ENCODE measurements around the gene ATP13A1.
A peak's percentile ranks its signal among the peaks of the same experiment; 100 is the strongest.
"Not testable (repeated sequence)": the region's sequence is repeated elsewhere in the genome, so short reads cannot be mapped to it uniquely, and the experiment has no call there.

The ATP13A1 gene

DNA sequence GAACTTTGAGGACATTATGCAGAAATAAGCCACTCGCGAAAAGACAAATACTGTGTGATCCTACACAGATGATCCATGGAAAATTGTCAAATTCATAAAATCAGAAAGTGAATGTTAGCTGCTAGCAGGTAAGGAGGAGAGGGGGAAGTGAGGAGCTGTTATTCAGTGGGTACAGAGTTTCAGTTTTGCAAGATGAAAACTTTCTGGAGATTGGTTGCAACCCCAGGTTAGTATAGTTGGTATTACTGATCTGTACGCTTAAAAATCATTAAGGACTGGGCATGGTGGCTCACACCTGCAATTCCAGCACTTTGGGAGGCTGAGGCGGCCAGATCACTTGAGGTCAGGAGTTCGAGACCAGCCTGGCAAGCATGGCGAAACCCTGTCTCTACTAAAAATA lies 23.1 kb upstream of the ATP13A1 start:
- peaks cover 1% of the 10 kb centered on the region for H3K36me3 ChIP-seq (ENCODE audit: control insufficient read depth, insufficient read depth, low read length, severe bottlenecking)
- no peak for DNase-seq (ENCODE audit: low read depth)
- H3K4me1 ChIP-seq (ENCODE audit: control insufficient read depth, insufficient read depth, low read length), result no peaks in the 10 kb centered on the region
- H3K27me3 ChIP-seq (replicated peaks; ENCODE audit: control insufficient read depth, insufficient read depth, low read length), result no peaks in the 10 kb centered on the region
- no peak overlapping the region for H3K9ac ChIP-seq (ENCODE audit: low read length)
- H3K9me3 ChIP-seq (ENCODE audit: control insufficient read depth, low read length), result peaks cover 38% of the 10 kb centered on the region
- no peak overlapping the region for H3K4me3 ChIP-seq (ENCODE audit: low read length)

- not testable (repeated sequence) for H3K9ac ChIP-seq (ENCODE audit: low read length); DNase-seq (ENCODE audit: low read depth); H3K4me1 ChIP-seq (ENCODE audit: control insufficient read depth, insufficient read depth, low read length); H3K36me3 ChIP-seq (ENCODE audit: control insufficient read depth, insufficient read depth, low read length, severe bottlenecking); H3K27me3 ChIP-seq (replicated peaks; ENCODE audit: control insufficient read depth, insufficient read depth, low read length); H3K4me3 ChIP-seq (ENCODE audit: low read length)
- peaks cover 42% of the 10 kb centered on the region for H3K9me3 ChIP-seq (ENCODE audit: control insufficient read depth, low read length)
These were observed 22.6 kb upstream of the ATP13A1 start for GRCh38 chr19:19686119-19686518.

DNA sequence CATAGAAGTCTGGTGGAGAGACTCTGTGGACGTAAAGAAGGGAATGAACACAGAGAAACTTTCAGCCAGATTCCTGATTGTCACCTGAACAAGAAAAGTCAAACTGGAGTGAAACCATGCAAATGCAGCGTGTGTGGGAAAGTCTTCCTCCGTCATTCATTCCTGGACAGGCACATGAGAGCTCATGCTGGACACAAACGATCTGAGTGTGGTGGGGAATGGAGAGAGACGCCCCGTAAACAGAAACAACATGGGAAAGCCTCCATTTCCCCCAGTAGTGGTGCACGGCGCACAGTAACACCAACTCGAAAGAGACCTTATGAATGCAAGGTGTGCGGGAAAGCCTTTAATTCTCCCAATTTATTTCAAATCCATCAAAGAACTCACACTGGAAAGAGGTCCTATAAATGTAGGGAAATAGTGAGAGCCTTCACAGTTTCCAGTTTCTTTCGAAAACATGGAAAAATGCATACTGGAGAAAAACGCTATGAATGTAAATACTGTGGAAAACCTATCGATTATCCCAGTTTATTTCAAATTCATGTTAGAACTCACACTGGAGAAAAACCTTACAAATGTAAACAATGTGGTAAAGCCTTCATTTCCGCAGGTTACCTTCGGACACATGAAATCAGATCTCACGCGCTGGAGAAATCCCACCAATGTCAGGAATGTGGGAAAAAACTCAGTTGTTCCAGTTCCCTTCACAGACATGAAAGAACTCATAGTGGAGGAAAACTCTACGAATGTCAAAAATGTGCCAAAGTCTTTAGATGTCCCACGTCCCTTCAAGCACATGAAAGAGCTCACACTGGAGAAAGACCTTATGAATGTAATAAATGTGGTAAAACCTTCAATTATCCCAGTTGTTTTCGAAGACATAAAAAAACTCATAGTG lies 15.9 kb upstream of the ATP13A1 start:
- H3K4me3 ChIP-seq (ENCODE audit: low read length), result peak overlapping the region; percentile 65
- DNase-seq (ENCODE audit: low read depth), result no peak
- peaks cover 79% of the 10 kb centered on the region for H3K9me3 ChIP-seq (ENCODE audit: control insufficient read depth, low read length)

GRCh38 chr19:19677579-19677978 lies 14.1 kb upstream of the ATP13A1 start:
- no peak for DNase-seq (ENCODE audit: low read depth)
- H3K27me3 ChIP-seq (replicated peaks; ENCODE audit: control insufficient read depth, insufficient read depth, low read length), result no peaks in the 10 kb centered on the region
- H3K4me1 ChIP-seq (ENCODE audit: control insufficient read depth, insufficient read depth, low read length), result no peaks in the 10 kb centered on the region
- H3K9me3 ChIP-seq (ENCODE audit: control insufficient read depth, low read length), result peaks cover 69% of the 10 kb centered on the region
- peaks cover 62% of the 10 kb centered on the region for H3K36me3 ChIP-seq (ENCODE audit: control insufficient read depth, insufficient read depth, low read length, severe bottlenecking)
- H3K4me3 ChIP-seq (ENCODE audit: low read length), result peak overlapping the region; percentile 44
- H3K9ac ChIP-seq (ENCODE audit: low read length), result no peak overlapping the region

More for the DNA sequence above, 15.9 kb upstream of the ATP13A1 start:
- no peaks in the 10 kb centered on the region for H3K4me1 ChIP-seq (ENCODE audit: control insufficient read depth, insufficient read depth, low read length)
- H3K27me3 ChIP-seq (replicated peaks; ENCODE audit: control insufficient read depth, insufficient read depth, low read length), result no peaks in the 10 kb centered on the region
- peaks cover 57% of the 10 kb centered on the region for H3K36me3 ChIP-seq (ENCODE audit: control insufficient read depth, insufficient read depth, low read length, severe bottlenecking)
- no peak overlapping the region for H3K9ac ChIP-seq (ENCODE audit: low read length)

- peaks cover 39% of the 10 kb centered on the region for H3K36me3 ChIP-seq (ENCODE audit: control insufficient read depth, insufficient read depth, low read length, severe bottlenecking)
- peaks cover 39% of the 10 kb centered on the region for H3K9me3 ChIP-seq (ENCODE audit: control insufficient read depth, low read length)
- no peak overlapping the region for H3K9ac ChIP-seq (ENCODE audit: low read length)
- no peak for DNase-seq (ENCODE audit: low read depth)
- peaks cover 9% of the 10 kb centered on the region for H3K4me1 ChIP-seq (ENCODE audit: control insufficient read depth, insufficient read depth, low read length)
- H3K4me3 ChIP-seq (ENCODE audit: low read length), result no peak overlapping the region
- H3K27me3 ChIP-seq (replicated peaks; ENCODE audit: control insufficient read depth, insufficient read depth, low read length), result no peaks in the 10 kb centered on the region
These were observed 10.8 kb upstream of the ATP13A1 start for GRCh38 chr19:19674315-19674714.

DNA sequence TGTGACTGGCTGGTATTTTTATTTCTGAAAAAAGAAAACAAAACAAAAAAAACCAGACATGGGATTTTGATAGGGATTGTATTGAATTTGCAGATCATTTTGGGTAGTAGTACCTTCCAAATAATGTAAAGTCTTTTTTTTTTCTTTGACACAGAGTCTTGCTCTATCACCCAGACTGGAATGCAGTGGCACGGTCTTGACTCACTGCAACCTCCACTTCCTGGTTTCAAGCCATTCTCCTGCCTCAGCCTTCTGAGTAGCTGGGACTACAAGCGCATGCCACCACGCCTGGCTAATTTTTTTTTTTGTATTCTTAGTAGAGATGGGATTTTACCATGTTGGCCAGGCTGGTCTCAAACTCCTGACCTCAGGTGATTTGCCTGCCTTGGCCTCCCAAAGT lies 9.3 kb upstream of the ATP13A1 start:
- Histone ChIP-seq H3K9ac (ENCODE audit: low read length) (no peak overlapping the region), H3K4me1 (ENCODE audit: control insufficient read depth, insufficient read depth, low read length) (peaks cover 14% of the 10 kb centered on the region), H3K36me3 (ENCODE audit: control insufficient read depth, insufficient read depth, low read length, severe bottlenecking) (peaks cover 24% of the 10 kb centered on the region), H3K27me3 (replicated peaks; ENCODE audit: control insufficient read depth, insufficient read depth, low read length) (no peaks in the 10 kb centered on the region), H3K4me3 (ENCODE audit: low read length) (no peak overlapping the region), H3K9me3 (ENCODE audit: control insufficient read depth, low read length) (peaks cover 24% of the 10 kb centered on the region)
- no peak for DNase-seq (ENCODE audit: low read depth)

- peak overlapping the region; percentile 94 for H3K9ac ChIP-seq (ENCODE audit: low read length)
- peaks cover 14% of the 10 kb centered on the region for H3K4me1 ChIP-seq (ENCODE audit: control insufficient read depth, insufficient read depth, low read length)
- peak overlapping the region; percentile 92 for H3K4me3 ChIP-seq (ENCODE audit: low read length)
- peaks cover 6% of the 10 kb centered on the region for H3K36me3 ChIP-seq (ENCODE audit: control insufficient read depth, insufficient read depth, low read length, severe bottlenecking)
- H3K27me3 ChIP-seq (replicated peaks; ENCODE audit: control insufficient read depth, insufficient read depth, low read length), result no peaks in the 10 kb centered on the region
- H3K9me3 ChIP-seq (ENCODE audit: control insufficient read depth, low read length), result peaks cover 4% of the 10 kb centered on the region
- no peak for DNase-seq (ENCODE audit: low read depth)
These were observed 6.6 kb upstream of the ATP13A1 start for GRCh38 chr19:19670070-19670551.

DNA sequence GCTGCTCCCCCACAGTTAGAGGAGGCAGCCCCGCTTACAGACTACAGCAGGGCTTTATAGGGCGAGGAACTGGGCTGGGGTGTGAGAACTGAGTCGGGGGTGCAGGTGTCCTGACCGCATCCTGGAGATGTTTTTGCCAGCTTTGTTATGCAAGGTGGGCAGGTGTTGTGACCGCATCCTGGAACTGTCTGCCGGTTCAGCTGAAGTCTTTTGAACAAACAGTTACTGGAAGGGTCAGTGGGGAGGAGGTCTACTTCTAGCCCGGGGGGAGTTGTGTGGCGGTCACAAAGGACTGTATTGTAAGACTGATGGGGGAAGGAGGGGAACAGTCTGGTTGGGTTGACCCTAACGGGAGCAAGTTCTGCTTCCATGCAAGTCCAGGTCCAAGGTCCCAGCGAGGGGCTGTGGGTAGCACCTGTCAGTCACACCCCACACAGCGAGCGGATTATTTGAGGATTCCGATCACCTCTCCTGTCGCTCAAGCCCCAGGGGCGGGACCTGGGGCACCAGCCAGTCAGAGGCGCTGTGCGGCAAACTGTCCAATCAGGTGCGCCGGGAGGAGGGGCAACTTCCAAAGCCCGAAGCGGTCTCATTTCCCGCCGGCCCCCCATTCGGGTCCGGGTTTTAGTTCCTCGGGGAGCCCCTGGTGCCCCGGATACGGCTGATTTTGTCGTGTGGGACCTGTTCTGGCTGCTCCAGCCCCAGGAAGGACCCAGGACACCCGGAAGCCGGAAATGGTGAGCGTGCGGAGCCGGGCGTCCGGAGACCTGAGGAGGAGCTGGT lies 4.9 kb upstream of the ATP13A1 start, which contains the start of gene ZNF101:
ZNF101 (plus strand) TSS at position 610 of the 783 bp plus-strand sequence; CDS start at position 735, 125 bp downstream.
- H3K9ac ChIP-seq (ENCODE audit: low read length), result peak within 1 kb of the TSS; percentile 94
- H3K36me3 ChIP-seq (ENCODE audit: control insufficient read depth, insufficient read depth, low read length, severe bottlenecking), result no peaks in the 10 kb centered on the region
- peak; percentile 96 for DNase-seq (ENCODE audit: low read depth)
- H3K27me3 ChIP-seq (replicated peaks; ENCODE audit: control insufficient read depth, insufficient read depth, low read length), result no peaks in the 10 kb centered on the region
- peak within 1 kb of the TSS; percentile 92 for H3K4me3 ChIP-seq (ENCODE audit: low read length)
- H3K4me1 ChIP-seq (ENCODE audit: control insufficient read depth, insufficient read depth, low read length), result peaks cover 14% of the 10 kb centered on the region
- H3K9me3 ChIP-seq (ENCODE audit: control insufficient read depth, low read length), result no peaks in the 10 kb centered on the region

DNA sequence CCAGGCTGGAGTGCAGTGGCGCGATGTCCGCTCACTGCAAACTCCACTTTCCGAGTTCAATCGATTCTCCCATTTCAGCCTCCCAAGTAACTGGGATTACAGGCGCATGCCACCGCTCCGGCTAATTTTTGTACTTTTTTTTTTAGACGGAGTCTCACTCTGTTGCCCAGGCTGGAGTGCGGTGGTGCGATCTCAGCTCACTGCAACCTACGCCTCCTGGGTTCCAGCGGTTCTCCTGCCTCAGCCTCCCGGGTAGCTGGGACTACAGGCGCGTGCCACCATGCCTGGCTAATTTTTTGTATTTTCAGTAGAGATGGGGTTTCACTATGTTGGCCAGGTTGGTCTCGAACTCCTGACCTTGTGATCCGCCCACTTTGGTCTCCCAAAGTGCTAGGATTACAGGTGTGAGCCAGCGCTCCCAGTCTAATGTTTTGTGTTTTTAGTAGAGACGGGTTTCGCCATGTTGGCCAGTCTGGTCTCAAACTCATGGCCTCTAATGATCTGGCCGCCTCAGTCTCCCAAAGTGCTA lies 2.0 kb upstream of the ATP13A1 start:
- H3K9ac ChIP-seq (ENCODE audit: low read length); H3K36me3 ChIP-seq (ENCODE audit: control insufficient read depth, insufficient read depth, low read length, severe bottlenecking); H3K9me3 ChIP-seq (ENCODE audit: control insufficient read depth, low read length); H3K27me3 ChIP-seq (replicated peaks; ENCODE audit: control insufficient read depth, insufficient read depth, low read length); DNase-seq (ENCODE audit: low read depth); H3K4me3 ChIP-seq (ENCODE audit: low read length): not testable (repeated sequence)
- H3K4me1 ChIP-seq (ENCODE audit: control insufficient read depth, insufficient read depth, low read length), result peaks cover 32% of the 10 kb centered on the region

GRCh38 chr19:19662871-19663255 lies 613 bp downstream of the ATP13A1 start:
- H3K27me3 ChIP-seq (replicated peaks; ENCODE audit: control insufficient read depth, insufficient read depth, low read length), result no peaks in the 10 kb centered on the region
- no peaks in the 10 kb centered on the region for H3K9me3 ChIP-seq (ENCODE audit: control insufficient read depth, low read length)
- peaks cover 18% of the 10 kb centered on the region for H3K36me3 ChIP-seq (ENCODE audit: control insufficient read depth, insufficient read depth, low read length, severe bottlenecking)
- H3K4me1 ChIP-seq (ENCODE audit: control insufficient read depth, insufficient read depth, low read length), result peaks cover 18% of the 10 kb centered on the region
- peak overlapping the region; percentile 99 for H3K9ac ChIP-seq (ENCODE audit: low read length)
- no peak for DNase-seq (ENCODE audit: low read depth)
- peak overlapping the region; percentile 94 for H3K4me3 ChIP-seq (ENCODE audit: low read length)

DNA sequence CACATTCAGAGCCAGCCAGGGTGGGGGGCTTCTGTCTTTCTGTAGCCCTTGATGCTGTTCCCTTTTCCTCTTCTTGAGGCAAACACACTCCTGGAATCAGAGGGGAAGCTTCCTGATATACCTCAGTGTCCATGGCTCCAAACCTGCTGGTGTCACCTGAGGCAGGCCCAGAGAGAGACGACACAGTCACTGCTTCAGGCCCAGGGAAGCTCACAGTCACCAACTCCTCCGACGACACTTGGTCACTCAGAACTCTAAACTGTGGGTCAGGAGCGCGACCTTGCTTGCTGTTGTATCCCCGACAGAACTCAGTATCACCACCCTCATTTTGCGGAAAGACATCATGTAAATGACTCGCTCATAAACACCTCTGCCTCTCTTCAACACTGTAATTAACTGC lies 1.1 kb downstream of the ATP13A1 start:
- Histone ChIP-seq H3K27me3 (replicated peaks; ENCODE audit: control insufficient read depth, insufficient read depth, low read length) (no peaks in the 10 kb centered on the region), H3K4me3 (ENCODE audit: low read length) (peak overlapping the region; percentile 94), H3K4me1 (ENCODE audit: control insufficient read depth, insufficient read depth, low read length) (peaks cover 18% of the 10 kb centered on the region), H3K9ac (ENCODE audit: low read length) (peak overlapping the region; percentile 99), H3K36me3 (ENCODE audit: control insufficient read depth, insufficient read depth, low read length, severe bottlenecking) (peaks cover 23% of the 10 kb centered on the region), H3K9me3 (ENCODE audit: control insufficient read depth, low read length) (no peaks in the 10 kb centered on the region)
- no peak for DNase-seq (ENCODE audit: low read depth)

Data from adipocyte (in vitro differentiated cells).